OCI-LY7 (cell line): ENCODE data around the gene ITGB2. TPM values are rescaled to one million over a fixed set of nuclear protein-coding genes. Genes with fewer than 3 reads are reported as not detected.

Experiments used
- BruUV-seq: library from RNA; stranded (reverse); fragments of 400-500 nt; replicated peaks from 2 replicates; lab custom pipeline; 2021; lab: Mats Ljungman, UMichigan
- CTCF ChIA-PET: fragments of 300-600 bp; sonication (Branson Sonifier 250); formaldehyde crosslinking; loops from one replicate; lab custom pipeline; 2022; ENCODE audit warnings: antibody characterized with exemption; ENCODE audit not compliant: unreplicated experiment; lab: Charles Lee
- POLR2A ChIA-PET: fragments of 300-600 bp; sonication (Branson Sonifier 250); formaldehyde crosslinking; loops from one replicate; lab custom pipeline; 2022; ENCODE audit warnings: antibody characterized with exemption; lab: Charles Lee
- DNase-seq: peaks from one replicate; pipeline ENCODE4 v3.0.0-alpha.2; 2015; ENCODE audit warnings: low spot score
- H2AFZ ChIP-seq: fragments of 200-600 bp; sonication (generic), shearing (Covaris generic); 2 replicates; pipeline ENCODE4 v1.6.1; 2014; ENCODE audit warnings: mild to moderate bottlenecking, antibody characterized with exemption, low read length, moderate library complexity
- H3K27ac ChIP-seq: fragments of 200-600 bp; sonication (generic); 2 replicates; pipeline ENCODE4 v1.5.1; 2014; ENCODE audit warnings: mixed run types, low read depth, mild to moderate bottlenecking, moderate library complexity, low read length, inconsistent platforms; ENCODE audit not compliant: poor library complexity, severe bottlenecking
- H3K36me3 ChIP-seq: fragments of 200-600 bp; sonication (generic); 2 replicates; pipeline ENCODE4 v1.6.1; 2014; ENCODE audit warnings: mild to moderate bottlenecking, antibody characterized with exemption, low read length, moderate library complexity, mixed read lengths; ENCODE audit not compliant: insufficient read depth
- H3K4me1 ChIP-seq: fragments of 200-600 bp; sonication (generic); 2 replicates; pipeline ENCODE4 v1.5.1; 2014; ENCODE audit warnings: mild to moderate bottlenecking, low read length; ENCODE audit not compliant: insufficient read depth, poor library complexity, severe bottlenecking
- H3K4me2 ChIP-seq: fragments of 200-600 bp; sonication (generic); 2 replicates; pipeline ENCODE4 v1.6.1; 2014; ENCODE audit warnings: mild to moderate bottlenecking, low read length
- H3K4me3 ChIP-seq: fragments of 200-600 bp; sonication (generic); 2 replicates; pipeline ENCODE4 v1.5.1; 2014; ENCODE audit warnings: mild to moderate bottlenecking, low read depth, low read length; ENCODE audit not compliant: poor library complexity, severe bottlenecking
- H3K79me2 ChIP-seq: fragments of 200-600 bp; sonication (generic); 2 replicates; pipeline ENCODE4 v1.6.1; 2016; ENCODE audit warnings: low read depth, mild to moderate bottlenecking, low read length, moderate library complexity, mixed read lengths; ENCODE audit not compliant: insufficient read depth
- H3K9me2 ChIP-seq: fragments of 200-600 bp; sonication (generic); 2 replicates; pipeline ENCODE4 v1.6.1; 2016; ENCODE audit warnings: mild to moderate bottlenecking, low read length, mixed read lengths; ENCODE audit not compliant: insufficient read depth
- H3K9me3 ChIP-seq: fragments of 200-600 bp; sonication (generic); 2 replicates; pipeline ENCODE4 v1.6.1; 2014; ENCODE audit warnings: mild to moderate bottlenecking, mixed run types, low read length, mixed read lengths
- H4K20me1 ChIP-seq: fragments of 200-600 bp; sonication (generic); 2 replicates; pipeline ENCODE4 v1.6.1; 2014; ENCODE audit warnings: mild to moderate bottlenecking, antibody characterized with exemption, low read length, moderate library complexity, mixed read lengths; ENCODE audit not compliant: insufficient read depth
- EZH2phosphoT487 ChIP-seq: fragments of 200-600 bp; sonication (generic); IDR thresholded peaks from 2 replicates; pipeline ENCODE4 v1.6.1; 2018; ENCODE audit warnings: low read depth, borderline replicate concordance, mild to moderate bottlenecking, mixed run types, antibody characterized with exemption, low read length, moderate library complexity, mixed read lengths
- intact Hi-C: fragments of 100-400 bp; cut with micrococcal nuclease; formaldehyde crosslinking; loops from one replicate; pipeline ENCODE4 v1.10.0; 2022; ENCODE audit not compliant: unreplicated experiment
- total RNA-seq, 2 experiments: library from RNA; depleted of rRNA in 1 of 2; stranded (reverse); fragments of >200 nt in 1 of 2; shearing (Covaris generic) in 1 of 2; gene quantifications; 2 replicates each; pipeline ENCODE4 v1.2.3, GENCODE V29; 2014 to 2022
- TF ChIP-seq, protein P1 (sequence below): fragments of 200-600 bp; sonication (generic); conservative IDR thresholded peaks from 2 replicates; pipeline ENCODE4 v1.5.1; 2014; ENCODE audit warnings: mild to moderate bottlenecking, antibody characterized with exemption, low read length, moderate library complexity, mixed read lengths

The ITGB2 gene
- total RNA-seq, 2 experiments from 2014 or later = 11.6 to 78.9 TPM

DNA sequence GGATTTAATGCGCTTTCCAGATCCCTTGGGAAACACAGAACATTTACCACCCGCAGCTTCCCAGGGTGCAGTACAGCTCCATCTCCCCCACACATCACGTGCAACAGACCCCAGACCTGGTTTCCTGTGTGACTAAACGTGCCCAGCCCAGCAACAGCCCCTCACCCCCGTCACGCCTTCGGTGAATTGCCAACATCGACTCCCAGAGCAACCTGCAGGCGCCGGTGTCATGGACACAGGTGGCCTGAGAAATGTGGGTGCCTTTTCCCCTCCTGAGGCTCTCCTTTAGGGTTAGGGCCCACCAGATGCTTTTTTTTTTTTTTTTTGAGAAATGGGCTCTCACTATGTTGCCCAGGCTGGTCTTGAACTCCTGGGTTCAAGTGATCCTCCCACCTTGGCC, 78.6 kb downstream of the ITGB2 start:
- intact Hi-C loops = no loop called here
- no peak overlapping the region for H3K27ac ChIP-seq
- POLR2A ChIA-PET = no interaction called here

DNA sequence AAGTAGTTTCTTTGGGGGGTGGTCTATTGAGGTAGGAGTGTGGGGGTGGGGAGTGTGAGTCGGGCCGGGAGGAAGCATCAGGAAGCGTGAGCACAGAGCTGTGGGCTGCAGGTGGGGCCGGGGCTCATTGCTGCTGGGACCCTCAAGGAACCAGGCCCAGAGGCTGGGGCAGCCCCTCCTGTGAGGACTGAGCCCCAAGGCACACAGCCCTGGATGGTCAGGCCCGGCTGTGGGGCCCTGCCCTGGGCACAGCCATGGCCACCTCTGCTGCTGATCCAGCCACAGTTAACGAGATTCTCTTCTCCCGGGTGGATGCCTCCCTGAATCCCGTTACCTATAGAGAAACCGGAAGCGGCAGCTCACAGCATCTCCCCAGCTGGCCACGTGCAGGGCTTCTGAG, 79.9 kb downstream of the ITGB2 start:
- ChIA-PET CTCF (no interaction called here), POLR2A (interaction anchor here (0.6 kb wide), 1 partner anchor 1231 kb away, joined by 5 read pairs; no protein-coding TSS in a partner anchor)
- Histone ChIP-seq H4K20me1 (no peaks in the 10 kb centered on the region), H3K4me1 (no peaks in the 10 kb centered on the region), H2AFZ (no peak overlapping the region), H3K9me3 (no peaks in the 10 kb centered on the region), H3K79me2 (no peaks in the 10 kb centered on the region), H3K4me3 (no peak overlapping the region), H3K36me3 (no peaks in the 10 kb centered on the region), H3K4me2 (no peak overlapping the region), H3K9me2 (no peaks in the 10 kb centered on the region), H3K27ac (no peak overlapping the region)
- intact Hi-C loops = no loop called here
- no peak for DNase-seq
- BruUV-seq = no TSS peak
- TF ChIP-seq EZH2phosphoT487 = no peak
- TF ChIP-seq, protein P1, sequence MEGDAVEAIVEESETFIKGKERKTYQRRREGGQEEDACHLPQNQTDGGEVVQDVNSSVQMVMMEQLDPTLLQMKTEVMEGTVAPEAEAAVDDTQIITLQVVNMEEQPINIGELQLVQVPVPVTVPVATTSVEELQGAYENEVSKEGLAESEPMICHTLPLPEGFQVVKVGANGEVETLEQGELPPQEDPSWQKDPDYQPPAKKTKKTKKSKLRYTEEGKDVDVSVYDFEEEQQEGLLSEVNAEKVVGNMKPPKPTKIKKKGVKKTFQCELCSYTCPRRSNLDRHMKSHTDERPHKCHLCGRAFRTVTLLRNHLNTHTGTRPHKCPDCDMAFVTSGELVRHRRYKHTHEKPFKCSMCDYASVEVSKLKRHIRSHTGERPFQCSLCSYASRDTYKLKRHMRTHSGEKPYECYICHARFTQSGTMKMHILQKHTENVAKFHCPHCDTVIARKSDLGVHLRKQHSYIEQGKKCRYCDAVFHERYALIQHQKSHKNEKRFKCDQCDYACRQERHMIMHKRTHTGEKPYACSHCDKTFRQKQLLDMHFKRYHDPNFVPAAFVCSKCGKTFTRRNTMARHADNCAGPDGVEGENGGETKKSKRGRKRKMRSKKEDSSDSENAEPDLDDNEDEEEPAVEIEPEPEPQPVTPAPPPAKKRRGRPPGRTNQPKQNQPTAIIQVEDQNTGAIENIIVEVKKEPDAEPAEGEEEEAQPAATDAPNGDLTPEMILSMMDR = no peak

More for the DNA sequence above, 78.6 kb downstream of the ITGB2 start:
- no peaks in the 10 kb centered on the region for H3K79me2 ChIP-seq
- no peaks in the 10 kb centered on the region for H3K9me2 ChIP-seq
- H2AFZ ChIP-seq = no peak overlapping the region
- H3K4me2 ChIP-seq = no peak overlapping the region
- no peak overlapping the region for H3K4me3 ChIP-seq
- no peaks in the 10 kb centered on the region for H4K20me1 ChIP-seq
- no peak for DNase-seq
- CTCF ChIA-PET = no interaction called here
- H3K4me1 ChIP-seq = no peaks in the 10 kb centered on the region
- TF ChIP-seq, protein P1 = no peak
- TF ChIP-seq EZH2phosphoT487 = no peak
- no peaks in the 10 kb centered on the region for H3K36me3 ChIP-seq
- no peaks in the 10 kb centered on the region for H3K9me3 ChIP-seq
- no TSS peak for BruUV-seq

DNA sequence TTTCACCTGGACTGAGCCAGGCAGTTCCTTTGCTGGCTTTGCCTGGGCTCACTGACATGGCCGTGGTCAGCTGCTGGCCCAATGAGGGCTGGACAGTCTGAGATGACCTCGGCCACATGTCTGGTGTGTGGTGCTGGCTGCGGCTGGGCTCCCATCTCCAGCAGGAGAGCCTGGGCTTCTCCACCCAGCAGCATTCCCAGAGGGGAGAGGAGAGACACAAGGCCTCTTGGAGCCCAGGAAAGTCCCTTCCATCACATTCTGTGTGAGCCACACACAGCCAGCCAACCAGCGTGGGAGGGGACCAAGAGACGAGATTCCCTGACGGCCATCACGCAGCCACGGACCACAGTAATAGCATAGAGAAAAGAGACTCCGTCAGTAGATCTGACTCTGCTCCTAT, 81.7 kb downstream of the ITGB2 start:
- ChIA-PET CTCF (no interaction called here), POLR2A (no interaction called here)
- H3K4me3 ChIP-seq = no peak overlapping the region
- H4K20me1 ChIP-seq = no peaks in the 10 kb centered on the region
- intact Hi-C loops = no loop called here
- H3K36me3 ChIP-seq = no peaks in the 10 kb centered on the region
- H3K9me2 ChIP-seq = no peaks in the 10 kb centered on the region
- no peaks in the 10 kb centered on the region for H3K79me2 ChIP-seq
- H2AFZ ChIP-seq = no peak overlapping the region
- no peaks in the 10 kb centered on the region for H3K4me1 ChIP-seq
- H3K9me3 ChIP-seq = no peaks in the 10 kb centered on the region
- H3K27ac ChIP-seq = no peak overlapping the region
- TF ChIP-seq, protein P1 = no peak
- TF ChIP-seq EZH2phosphoT487 = no peak
- no TSS peak for BruUV-seq
- DNase-seq = no peak
- no peak overlapping the region for H3K4me2 ChIP-seq
